Measurements from ENCODE around the gene EMC8.
A peak's percentile ranks its signal among the peaks of the same experiment; 100 is the strongest.

EMC8 gene

GRCh38 chr16:85799497-85800320, at the start of gene EMC8, which contains the start of gene COX4I1:
TSS of gene EMC8 (minus strand) at chr16:85799544. CDS start at chr16:85799295, 249 bp downstream.
TSS of gene COX4I1 (plus strand) at chr16:85799695. CDS start at chr16:85801206, 1,511 bp downstream.
- peaks cover 21% of the 10 kb centered on the region for H3K4me1 Mint-ChIP-seq
- H3K4me3 Mint-ChIP-seq: peak within 1 kb of the TSS; percentile 91 to 96 (median 93)
- H3K36me3 Mint-ChIP-seq (ENCODE audit: low read depth): peaks cover 51% of the 10 kb centered on the region
- H3K27ac Mint-ChIP-seq: peak within 1 kb of the TSS; percentile 78 to 91 (median 87)
- no peaks in the 10 kb centered on the region for H3K9me3 Mint-ChIP-seq
- no peaks in the 10 kb centered on the region for H3K27me3 Mint-ChIP-seq (ENCODE audit: low read depth)
- TF ChIP-seq, protein P1, sequence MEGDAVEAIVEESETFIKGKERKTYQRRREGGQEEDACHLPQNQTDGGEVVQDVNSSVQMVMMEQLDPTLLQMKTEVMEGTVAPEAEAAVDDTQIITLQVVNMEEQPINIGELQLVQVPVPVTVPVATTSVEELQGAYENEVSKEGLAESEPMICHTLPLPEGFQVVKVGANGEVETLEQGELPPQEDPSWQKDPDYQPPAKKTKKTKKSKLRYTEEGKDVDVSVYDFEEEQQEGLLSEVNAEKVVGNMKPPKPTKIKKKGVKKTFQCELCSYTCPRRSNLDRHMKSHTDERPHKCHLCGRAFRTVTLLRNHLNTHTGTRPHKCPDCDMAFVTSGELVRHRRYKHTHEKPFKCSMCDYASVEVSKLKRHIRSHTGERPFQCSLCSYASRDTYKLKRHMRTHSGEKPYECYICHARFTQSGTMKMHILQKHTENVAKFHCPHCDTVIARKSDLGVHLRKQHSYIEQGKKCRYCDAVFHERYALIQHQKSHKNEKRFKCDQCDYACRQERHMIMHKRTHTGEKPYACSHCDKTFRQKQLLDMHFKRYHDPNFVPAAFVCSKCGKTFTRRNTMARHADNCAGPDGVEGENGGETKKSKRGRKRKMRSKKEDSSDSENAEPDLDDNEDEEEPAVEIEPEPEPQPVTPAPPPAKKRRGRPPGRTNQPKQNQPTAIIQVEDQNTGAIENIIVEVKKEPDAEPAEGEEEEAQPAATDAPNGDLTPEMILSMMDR (IDR thresholded peaks at IDR 0.05; ENCODE audit: unreplicated experiment in 3 of 3): no peak

DNA sequence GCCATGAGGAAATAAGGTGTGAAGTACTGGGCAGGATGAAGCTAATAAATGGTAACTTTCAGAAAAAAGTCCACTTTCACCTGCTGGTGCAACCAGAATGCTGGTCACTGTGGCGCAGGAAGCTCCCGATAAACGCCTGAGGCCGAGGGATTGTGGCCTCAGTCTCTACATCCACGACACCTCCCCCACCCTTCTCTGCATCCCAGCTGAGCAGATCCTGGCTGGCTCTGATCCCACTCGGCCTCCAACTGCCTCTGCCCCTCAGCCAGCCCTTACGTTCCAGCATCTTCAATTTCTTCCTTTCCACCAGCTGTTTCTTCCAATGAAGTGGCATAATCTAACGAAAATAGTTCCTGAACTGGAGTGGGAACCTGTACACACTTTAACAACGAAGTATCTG, 49.6 kb upstream of the EMC8 start:
- Mint-ChIP-seq H3K36me3 (ENCODE audit: low read depth) (no peaks in the 10 kb centered on the region), H3K9me3 (peaks cover 3% of the 10 kb centered on the region), H3K27me3 (ENCODE audit: low read depth) (peaks cover 64% of the 10 kb centered on the region), H3K27ac (no peak overlapping the region), H3K4me3 (no peak overlapping the region), H3K4me1 (peaks cover 16% of the 10 kb centered on the region)
- TF ChIP-seq, protein P1 (IDR thresholded peaks at IDR 0.05; ENCODE audit: unreplicated experiment in 3 of 3): no peak

DNA sequence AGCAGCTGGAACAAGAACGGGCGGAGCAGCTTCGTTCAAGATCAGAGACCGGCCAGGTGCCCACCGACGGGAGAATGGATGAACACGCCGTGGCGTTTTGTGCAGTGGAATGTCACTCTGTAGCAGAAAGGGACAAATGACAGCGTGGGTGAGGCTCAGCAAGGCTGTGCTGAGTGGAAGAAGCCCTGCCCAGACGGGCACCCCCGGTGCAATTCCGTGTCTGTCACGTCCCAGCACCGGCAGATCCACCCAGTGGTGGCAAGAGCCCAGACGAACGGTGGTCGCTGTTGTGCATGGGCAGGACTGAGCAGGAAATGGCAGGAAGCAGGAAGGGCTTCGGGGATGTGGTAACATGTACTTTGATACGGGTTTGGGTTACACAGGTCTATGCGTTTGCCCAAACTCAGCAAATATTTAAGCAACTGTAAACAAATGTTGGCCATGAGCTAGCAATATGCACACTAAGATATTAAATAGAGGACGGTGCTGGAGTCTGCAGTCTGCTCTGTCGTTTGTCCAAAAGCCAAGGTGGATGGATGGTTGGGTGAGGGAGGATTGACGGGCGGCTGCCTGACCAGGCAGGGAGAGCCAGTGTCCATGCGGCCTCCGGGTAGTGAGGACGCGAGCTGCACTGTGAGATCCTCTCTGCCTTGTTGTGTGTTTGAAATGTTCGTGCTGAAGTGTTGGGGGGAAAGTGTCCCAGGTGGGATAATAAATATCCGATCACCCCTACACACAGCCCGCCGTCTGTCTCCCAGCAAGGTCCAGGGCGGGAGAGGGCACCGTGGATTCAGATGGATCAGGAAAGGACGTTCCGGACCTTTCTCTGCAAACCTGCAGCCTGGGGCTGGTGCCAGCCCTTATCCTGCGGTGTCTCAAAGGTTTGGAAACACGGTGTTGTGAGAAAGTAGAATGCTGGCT, 48.6 kb upstream of the EMC8 start:
- Mint-ChIP-seq H3K27ac (no peak overlapping the region), H3K27me3 (ENCODE audit: low read depth) (peaks cover 62% of the 10 kb centered on the region), H3K9me3 (peaks cover 3% of the 10 kb centered on the region), H3K4me1 (peaks cover 16% of the 10 kb centered on the region), H3K36me3 (ENCODE audit: low read depth) (no peaks in the 10 kb centered on the region), H3K4me3 (no peak overlapping the region)
- TF ChIP-seq, protein P1 (IDR thresholded peaks at IDR 0.05; ENCODE audit: unreplicated experiment in 3 of 3): no peak

- Mint-ChIP-seq H3K27ac (no peak overlapping the region), H3K4me3 (no peak overlapping the region), H3K4me1 (peaks cover 16% of the 10 kb centered on the region), H3K36me3 (ENCODE audit: low read depth) (no peaks in the 10 kb centered on the region), H3K9me3 (peaks cover 3% of the 10 kb centered on the region), H3K27me3 (ENCODE audit: low read depth) (peaks cover 60% of the 10 kb centered on the region)
- TF ChIP-seq, protein P1 (IDR thresholded peaks at IDR 0.05; ENCODE audit: unreplicated experiment in 3 of 3): no peak
Observed at GRCh38 chr16:85847036-85847435, 47.7 kb upstream of the EMC8 start.

DNA sequence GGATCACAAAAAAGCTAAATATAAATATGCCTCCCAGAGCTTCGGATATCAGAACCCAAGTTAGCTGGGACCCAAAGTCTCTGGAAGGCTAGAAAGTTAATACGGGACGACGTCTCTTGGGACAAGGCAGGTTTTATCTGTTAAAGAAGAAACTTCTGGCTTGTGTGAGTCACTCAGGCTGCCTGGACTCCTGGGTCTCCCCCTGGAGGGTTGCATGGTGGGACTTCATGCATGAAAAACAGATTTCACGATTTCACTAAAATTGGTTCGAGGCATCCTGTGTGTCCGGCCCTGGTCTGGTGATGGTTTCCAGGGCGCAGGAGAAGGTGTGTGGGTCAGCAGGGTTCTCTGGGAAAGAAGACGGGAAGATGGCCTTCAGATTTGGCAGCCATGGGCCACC, 47.1 kb upstream of the EMC8 start:
- peaks cover 65% of the 10 kb centered on the region for H3K27me3 Mint-ChIP-seq (ENCODE audit: low read depth)
- H3K27ac Mint-ChIP-seq: no peak overlapping the region
- H3K9me3 Mint-ChIP-seq: peaks cover 3% of the 10 kb centered on the region
- H3K36me3 Mint-ChIP-seq (ENCODE audit: low read depth): no peaks in the 10 kb centered on the region
- no peak overlapping the region for H3K4me3 Mint-ChIP-seq
- peaks cover 16% of the 10 kb centered on the region for H3K4me1 Mint-ChIP-seq
- TF ChIP-seq, protein P1 (IDR thresholded peaks at IDR 0.05; ENCODE audit: unreplicated experiment in 3 of 3): no peak

Data from nephron (organoid).